Gastroesophageal sphincter (tissue), 3 donors: ENCODE data around the gene RNF7.

Experiments
- CTCF ChIP-seq, 4 experiments: fragments of 200-600 bp in 2 of 4; fragments of 450-650 bp in 2 of 4; sonication (generic) in 1 of 4; IDR thresholded peaks; one replicate each; pipeline ENCODE4 v1.5.1; 2017 to 2019; ENCODE audit warnings: antibody characterized with exemption in 4 of 4, mild to moderate bottlenecking in 2 of 4, moderate library complexity in 2 of 4
- POLR2AphosphoS5 ChIP-seq: sonication (generic); formaldehyde crosslinking; IDR thresholded peaks from one replicate; pipeline ENCODE4 v1.6.1; 2017; ENCODE audit warnings: antibody characterized with exemption

GRCh38 chr3:141722648-141723047 lies 15.4 kb upstream of the RNF7 start:
- TF ChIP-seq POLR2AphosphoS5, result no peak
- no peak for TF ChIP-seq CTCF (IDR thresholded peaks at IDR 0.05)
